Endothelial cell of umbilical vein (primary cell): ENCODE results near the gene KCTD13. TPM values are rescaled to one million over a fixed set of nuclear protein-coding genes. Genes with fewer than 3 reads are reported as not detected.

ENCODE experiments used
- BruUV-seq: library from RNA; stranded (reverse); fragments of 400-500 nt; replicated peaks from 2 replicates; lab custom pipeline; 2021; lab: Mats Ljungman, UMichigan
- CTCF ChIA-PET: fragments of 300-600, 350-600 bp; sonication (Branson Sonifier 250); formaldehyde crosslinking; loops from one replicate; lab custom pipeline; 2021; ENCODE audit warnings: antibody characterized with exemption, inconsistent platforms; lab: Charles Lee
- POLR2A ChIA-PET: fragments of 300-600, 350-600 bp; sonication (Branson Sonifier 250); formaldehyde crosslinking; loops from one replicate; lab custom pipeline; 2021; ENCODE audit warnings: antibody characterized with exemption, inconsistent platforms; lab: Charles Lee
- DNase-seq: peaks from one replicate; pipeline ENCODE4 v3.0.0-alpha.2; 2011; ENCODE audit warnings: low read depth, low spot score
- FAIRE-seq: peaks from 2 replicates; lab custom pipeline; 2011; peaks lifted over from hg19 to GRCh38; lab: Jason Lieb, UNC
- H2AFZ ChIP-seq: 2 replicates; pipeline ENCODE4 v1.6.0; 2012; ENCODE audit warnings: low read depth, low read length, control low read depth, inconsistent platforms
- H3K27ac ChIP-seq: 2 replicates; pipeline ENCODE4 v1.5.1; 2011; ENCODE audit warnings: low read depth, mild to moderate bottlenecking, control low read depth, low read length, moderate library complexity; ENCODE audit not compliant: insufficient read depth
- H3K27me3 ChIP-seq, 2 experiments: 2 replicates each; pipeline versions ENCODE4 v1.6.0 to v1.6.1; 2011; ENCODE audit warnings: low read length in 2 of 2, mixed read lengths in 1 of 2; ENCODE audit not compliant: control insufficient read depth in 2 of 2, insufficient read depth in 2 of 2
- H3K36me3 ChIP-seq, 2 experiments: 2 replicates in 1 of 2; 3 replicates in 1 of 2; pipeline ENCODE4 v1.5.1; 2011; ENCODE audit warnings: low read length in 2 of 2, mild to moderate bottlenecking in 1 of 2, moderate library complexity in 1 of 2; ENCODE audit not compliant: control insufficient read depth in 2 of 2, insufficient read depth in 2 of 2; ENCODE audit errors: extremely low read depth in 1 of 2
- H3K4me1 ChIP-seq: 3 replicates; pipeline ENCODE4 v1.5.1; 2011; ENCODE audit warnings: mild to moderate bottlenecking, low read length; ENCODE audit not compliant: control insufficient read depth, insufficient read depth; ENCODE audit errors: extremely low read depth
- H3K4me2 ChIP-seq: 2 replicates; pipeline ENCODE4 v1.6.1; 2011; ENCODE audit warnings: low read length, control low read depth, mixed read lengths; ENCODE audit not compliant: insufficient read depth
- H3K4me3 ChIP-seq, 3 experiments: fragments of 200-600 bp in 1 of 3; sonication (generic), shearing (Covaris generic) in 1 of 3; replicated peaks in 1 of 3; 2 replicates each; pipeline ENCODE4 v1.5.1; 2011 to 2016; ENCODE audit warnings: control low read depth in 3 of 3, low read length in 3 of 3, mild to moderate bottlenecking in 2 of 3, inconsistent platforms in 1 of 3, low read depth in 1 of 3, moderate library complexity in 1 of 3; ENCODE audit not compliant: insufficient read depth in 1 of 3
- H3K79me2 ChIP-seq: 2 replicates; pipeline ENCODE4 v1.6.0; 2012; ENCODE audit warnings: low read length, inconsistent platforms; ENCODE audit not compliant: control insufficient read depth, insufficient read depth
- H3K9ac ChIP-seq: replicated peaks from 2 replicates; pipeline ENCODE3; 2011; ENCODE audit warnings: low read length, control low read depth; ENCODE audit not compliant: insufficient read depth; ENCODE audit errors: extremely low read depth
- H3K9me1 ChIP-seq: replicated peaks from 3 replicates; pipeline ENCODE4 v1.6.0; 2011; ENCODE audit warnings: mild to moderate bottlenecking, low read length; ENCODE audit not compliant: control insufficient read depth, insufficient read depth; ENCODE audit errors: extremely low read depth
- H3K9me3 ChIP-seq: replicated peaks from 2 replicates; pipeline ENCODE4 v1.5.1; 2012; ENCODE audit warnings: low read length, inconsistent platforms; ENCODE audit not compliant: control insufficient read depth, insufficient read depth
- H4K20me1 ChIP-seq: replicated peaks from 2 replicates; pipeline ENCODE3; 2011; ENCODE audit warnings: mild to moderate bottlenecking, low read length; ENCODE audit not compliant: control insufficient read depth, insufficient read depth; ENCODE audit errors: extremely low read depth
- EZH2 ChIP-seq: IDR thresholded peaks from 2 replicates; pipeline ENCODE4 v1.6.1; 2012; ENCODE audit warnings: borderline replicate concordance, low read depth, mild to moderate bottlenecking, moderate library complexity, low read length, inconsistent platforms; ENCODE audit not compliant: severe bottlenecking
- FOS ChIP-seq: IDR thresholded peaks from 2 replicates; pipeline ENCODE4 v1.6.1; 2011; ENCODE audit warnings: mild to moderate bottlenecking, low read length, moderate library complexity, borderline replicate concordance; ENCODE audit not compliant: insufficient read depth
- GATA2 ChIP-seq: IDR thresholded peaks from 2 replicates; pipeline ENCODE4 v1.7.0; 2011; ENCODE audit warnings: low read depth, mild to moderate bottlenecking, moderate library complexity, mixed read lengths, low read length; ENCODE audit not compliant: insufficient read length, insufficient read depth
- JUN ChIP-seq: IDR thresholded peaks from 2 replicates; pipeline ENCODE4 v1.6.1; 2011; ENCODE audit warnings: borderline replicate concordance, low read depth; ENCODE audit not compliant: insufficient read length, insufficient read depth
- MYC ChIP-seq: IDR thresholded peaks from one replicate; pipeline ENCODE4 v1.6.1; 2011; ENCODE audit warnings: mild to moderate bottlenecking, low read depth, low read length
- POLR2A ChIP-seq: IDR thresholded peaks from 2 replicates; pipeline ENCODE4 v1.6.1; 2012; ENCODE audit warnings: low read depth, mild to moderate bottlenecking, control low read depth, low read length
- POLR2AphosphoS5 ChIP-seq: IDR thresholded peaks from 2 replicates; pipeline ENCODE4 v1.6.1; 2012; ENCODE audit warnings: low read depth, mild to moderate bottlenecking, control low read depth, low read length, moderate library complexity; ENCODE audit not compliant: insufficient read depth
- dilution Hi-C: fragments of 300-500 bp; cut with MboI; formaldehyde crosslinking; loops from one replicate; pipeline ENCODE4 v1.15.0; 2019; ENCODE audit warnings: low sequenced_read_pairs; ENCODE audit not compliant: extremely low pct_ligation_motif_present
- intact Hi-C: fragments of 100-400 bp; cut with micrococcal nuclease; formaldehyde crosslinking; loops from one replicate; pipeline ENCODE4 v1.10.0; 2022
- polyA plus RNA-seq, 4 experiments: library from polyadenylated mRNA; depleted of rRNA in 3 of 4; stranded (reverse) in 3 of 4; unstranded in 1 of 4; fragments of >200 nt; gene quantifications; 2 replicates each; pipeline versions ENCODE4 v1.2.1 to v1.2.3, GENCODE V29; 2011 to 2012; ENCODE audit warnings: missing spikeins in 1 of 4
- total RNA-seq: library from RNA; stranded (reverse); gene quantifications from 2 replicates; pipeline ENCODE4 v1.2.3, GENCODE V29; 2021
- TF ChIP-seq, protein P1 (sequence below): IDR thresholded peaks from 2 replicates; pipeline ENCODE4 v1.6.1; 2011; ENCODE audit not compliant: insufficient read depth, insufficient read length
- TF ChIP-seq, protein P2 (sequence below), 2 donors: IDR thresholded peaks; 1 replicate in 1 of 2; 2 replicates in 1 of 2; pipeline ENCODE4 v1.5.1; 2011; ENCODE audit warnings: low read length in 2 of 2, mild to moderate bottlenecking in 2 of 2, moderate library complexity in 2 of 2, control low read depth in 1 of 2, inconsistent platforms in 1 of 2, low read depth in 1 of 2; ENCODE audit not compliant: insufficient read depth in 1 of 2; ENCODE audit errors: extremely low read depth in 1 of 2

KCTD13 gene
- total and polyA plus RNA-seq, 2 donors (not counting 3 experiments of a cell fraction or from before 2014, with no cell fraction given), result 22.6 to 24.2 TPM

DNA sequence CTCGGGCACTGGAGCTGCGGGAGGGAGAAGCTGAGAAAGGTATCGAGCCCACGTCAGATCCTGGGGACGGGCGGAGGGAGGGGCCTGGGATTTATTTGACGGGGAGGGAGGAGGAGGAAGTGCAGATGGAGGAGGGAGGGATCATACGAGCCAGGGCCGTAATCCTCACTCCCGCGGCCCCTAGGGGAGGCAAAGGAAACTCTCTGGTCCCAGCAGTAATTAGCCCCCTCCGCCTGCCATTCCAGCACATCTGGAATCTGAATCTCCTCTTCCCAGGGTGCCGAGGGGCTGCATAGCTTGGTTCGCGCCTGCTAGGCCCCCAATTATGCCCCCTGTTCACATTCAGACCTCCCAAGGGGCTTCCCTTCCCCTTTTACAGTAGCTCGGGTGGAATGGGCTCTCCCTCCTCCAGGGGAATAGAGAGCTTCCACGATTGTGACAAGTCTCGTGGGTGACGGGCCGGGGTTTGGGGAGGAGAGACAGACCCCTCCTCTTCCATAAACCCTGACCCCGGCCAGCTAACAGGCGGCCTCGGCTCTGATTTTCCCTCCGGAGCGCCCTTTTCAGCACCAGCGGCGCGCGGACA lies 26.4 kb downstream of the KCTD13 start, which contains the start of gene SEZ6L2:
Gene SEZ6L2, minus strand, starts transcription at position 35 of the 586 bp plus-strand sequence. CDS start 531 bp downstream, outside the sequence.
- no peaks in the 10 kb centered on the region for H4K20me1 ChIP-seq

More for the DNA sequence above, 26.4 kb downstream of the KCTD13 start, which contains the start of gene SEZ6L2:
- TF ChIP-seq FOS (no peak), MYC (no peak), POLR2AphosphoS5 (no peak), JUN (no peak), GATA2 (no peak), POLR2A (no peak), EZH2 (peak; percentile 37)
- TF ChIP-seq, protein P1, sequence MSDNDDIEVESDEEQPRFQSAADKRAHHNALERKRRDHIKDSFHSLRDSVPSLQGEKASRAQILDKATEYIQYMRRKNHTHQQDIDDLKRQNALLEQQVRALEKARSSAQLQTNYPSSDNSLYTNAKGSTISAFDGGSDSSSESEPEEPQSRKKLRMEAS, result no peak
- TF ChIP-seq, protein P2, sequence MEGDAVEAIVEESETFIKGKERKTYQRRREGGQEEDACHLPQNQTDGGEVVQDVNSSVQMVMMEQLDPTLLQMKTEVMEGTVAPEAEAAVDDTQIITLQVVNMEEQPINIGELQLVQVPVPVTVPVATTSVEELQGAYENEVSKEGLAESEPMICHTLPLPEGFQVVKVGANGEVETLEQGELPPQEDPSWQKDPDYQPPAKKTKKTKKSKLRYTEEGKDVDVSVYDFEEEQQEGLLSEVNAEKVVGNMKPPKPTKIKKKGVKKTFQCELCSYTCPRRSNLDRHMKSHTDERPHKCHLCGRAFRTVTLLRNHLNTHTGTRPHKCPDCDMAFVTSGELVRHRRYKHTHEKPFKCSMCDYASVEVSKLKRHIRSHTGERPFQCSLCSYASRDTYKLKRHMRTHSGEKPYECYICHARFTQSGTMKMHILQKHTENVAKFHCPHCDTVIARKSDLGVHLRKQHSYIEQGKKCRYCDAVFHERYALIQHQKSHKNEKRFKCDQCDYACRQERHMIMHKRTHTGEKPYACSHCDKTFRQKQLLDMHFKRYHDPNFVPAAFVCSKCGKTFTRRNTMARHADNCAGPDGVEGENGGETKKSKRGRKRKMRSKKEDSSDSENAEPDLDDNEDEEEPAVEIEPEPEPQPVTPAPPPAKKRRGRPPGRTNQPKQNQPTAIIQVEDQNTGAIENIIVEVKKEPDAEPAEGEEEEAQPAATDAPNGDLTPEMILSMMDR (IDR thresholded peaks at IDR 0.05; ENCODE audit: extremely low read depth in 1 of 2, insufficient read depth in 1 of 2, low read depth in 1 of 2, low read length in 2 of 2), result peak in 1 of 2 donors; percentile 26
- intact Hi-C loops (loop anchor here (10.0 kb wide), 1 partner anchor 75 kb away; the partner anchor contains the start of gene MVP), dilution Hi-C loops (no loop called here)
- CTCF ChIA-PET, result interaction anchor here (0.9 to 2.1 kb wide), 15 partner anchors 9 to 199 kb away, joined by 3 to 9 read pairs (median 4); partner anchors contain the start of genes CDIPT, KCTD13, PAGR1 and TMEM219
- Histone ChIP-seq H3K9me3 (no peaks in the 10 kb centered on the region), H2AFZ (peak within 1 kb of the TSS; percentile 81), H3K36me3 (no peaks in the 10 kb centered on the region), H3K4me3 (peak within 1 kb of the TSS; percentile 26 to 46 (median 46)), H3K9me1 (no peaks in the 10 kb centered on the region), H3K4me2 (peak within 1 kb of the TSS; percentile 80), H3K27ac (no peak within 1 kb of the TSS), H3K79me2 (no peaks in the 10 kb centered on the region), H3K4me1 (peaks cover 5% of the 10 kb centered on the region), H3K9ac (no peak within 1 kb of the TSS), H3K27me3 (peaks cover 5 to 8% of the 10 kb centered on the region in 2 experiments)
- FAIRE-seq (peak; percentile 47), DNase-seq (peak; percentile 79)
- BruUV-seq, result no TSS peak
- POLR2A ChIA-PET, result interaction anchor here (0.6 to 1.5 kb wide), 2 partner anchors 74 to 166 kb away, joined by 3 read pairs; partner anchors contain the start of genes ALDOA and TAOK2
